NCI-H2227 treated with DMSO at 0.1 percent for 48 hours (cell line): Measurements from ENCODE around the gene CAV3.
"Not testable (repeated sequence)": the region's sequence is repeated elsewhere in the genome, so short reads cannot be mapped to it uniquely, and the experiment has no call there.

ENCODE experiments used
- DNase-seq: peaks from one replicate; lab custom pipeline; 2025; lab: John Stamatoyannopoulos, UW

CAV3 gene

GRCh38 chr3:8733332-8734094 is at the start of gene CAV3:
Gene CAV3 (plus strand): TSS chr3:8733802. CDS start chr3:8733877, 75 bp downstream.
- DNase-seq, result no peak

DNA sequence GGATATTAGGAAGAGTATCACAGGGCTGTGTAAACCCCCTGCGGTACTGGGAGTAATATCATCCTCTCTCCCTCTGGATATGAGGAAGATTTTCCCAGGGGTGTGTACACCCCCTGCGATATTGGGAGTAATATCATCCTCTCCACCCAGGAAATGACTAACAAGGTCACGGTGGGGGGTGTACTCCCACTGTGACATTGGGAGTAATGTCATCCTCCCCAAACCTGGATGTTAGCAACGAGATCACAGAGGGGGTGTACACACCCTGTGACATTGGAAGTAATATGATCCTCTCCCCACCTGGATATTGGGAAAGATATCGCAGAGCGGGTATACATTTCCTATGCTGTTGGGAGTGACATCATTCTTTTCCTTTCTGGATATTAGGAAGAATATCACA is 48.6 kb upstream of the CAV3 start:
- not testable (repeated sequence) for DNase-seq

DNA sequence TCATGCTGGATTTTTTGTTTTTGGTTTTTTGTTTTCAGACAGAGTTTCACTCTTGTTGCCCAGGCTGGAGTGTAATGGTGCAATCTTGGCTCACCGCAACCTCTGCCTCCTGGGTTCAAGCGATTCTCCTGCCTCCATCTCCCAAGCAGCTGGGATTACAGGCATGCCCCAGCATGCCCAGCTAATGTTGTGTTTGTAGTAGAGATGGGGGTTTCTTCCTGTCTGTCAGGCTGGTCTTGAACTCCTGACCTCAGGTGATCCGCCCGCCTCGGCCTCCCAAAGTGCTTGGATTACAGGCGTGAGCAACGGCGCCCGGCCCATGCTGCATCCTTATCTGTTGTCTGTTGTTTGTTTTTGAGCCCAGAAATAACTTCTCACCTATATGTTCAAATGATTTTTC is 42.3 kb upstream of the CAV3 start:
- not testable (repeated sequence) for DNase-seq

GRCh38 chr3:8702560-8702959 is 31.0 kb upstream of the CAV3 start:
- no peak for DNase-seq

- no peak for DNase-seq
Measured at GRCh38 chr3:8705575-8705974, 28.0 kb upstream of the CAV3 start.

DNA sequence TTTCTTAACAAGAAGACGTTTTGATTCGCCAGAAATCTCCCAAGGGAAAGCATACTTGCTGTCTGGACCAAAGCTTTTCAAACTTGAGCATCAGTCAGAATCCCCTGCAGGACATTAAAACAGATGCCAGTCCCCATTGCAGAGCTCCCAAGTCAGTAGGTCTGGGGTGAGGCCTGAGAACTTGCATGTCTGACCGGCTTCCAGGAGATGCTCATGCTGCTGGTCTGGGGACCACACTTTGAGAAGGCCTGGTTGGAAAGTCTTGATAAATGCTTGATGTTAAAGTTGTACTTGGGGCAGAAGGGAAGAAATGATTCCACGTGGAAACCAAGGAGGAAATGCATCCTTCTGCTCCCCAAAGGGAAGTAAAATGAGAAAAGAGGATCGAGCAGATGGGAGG is 24.3 kb upstream of the CAV3 start:
- DNase-seq, result no peak

DNA sequence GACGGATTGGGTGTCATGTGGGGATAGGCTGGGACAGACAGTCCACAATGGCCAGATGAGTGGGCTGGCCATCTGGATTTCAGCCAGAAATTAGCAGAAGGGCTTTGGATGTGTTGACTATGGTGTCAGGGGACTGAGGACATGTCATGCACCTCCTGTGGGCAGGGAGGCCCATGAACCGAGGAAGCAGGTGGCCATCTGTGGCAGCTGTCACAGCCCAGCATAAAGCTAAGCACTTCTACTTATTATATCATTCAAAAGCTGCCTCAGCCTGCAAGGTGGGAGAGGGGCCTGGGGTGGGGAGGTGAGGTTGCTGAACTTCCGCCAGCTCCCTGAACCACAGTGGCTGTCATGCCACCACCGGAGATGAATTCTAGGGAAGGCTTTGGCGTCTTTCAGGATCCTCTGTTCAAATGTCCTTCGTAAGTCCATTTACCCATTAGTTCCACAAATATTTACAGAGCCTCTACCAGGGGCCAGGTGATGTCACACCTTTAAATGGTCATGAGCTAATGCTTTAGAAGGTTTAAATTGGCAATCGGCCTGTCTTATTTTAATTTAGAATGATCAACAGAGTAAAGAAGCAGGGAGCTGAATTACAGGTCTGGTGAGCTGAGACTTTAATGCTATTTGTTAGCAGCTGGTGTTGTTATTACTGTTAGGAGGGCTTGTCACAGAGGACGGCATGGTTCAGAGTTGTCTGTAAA is 23.6 kb upstream of the CAV3 start:
- DNase-seq, result no peak

GRCh38 chr3:8712045-8712907 is 21.3 kb upstream of the CAV3 start:
- DNase-seq, result no peak

DNA sequence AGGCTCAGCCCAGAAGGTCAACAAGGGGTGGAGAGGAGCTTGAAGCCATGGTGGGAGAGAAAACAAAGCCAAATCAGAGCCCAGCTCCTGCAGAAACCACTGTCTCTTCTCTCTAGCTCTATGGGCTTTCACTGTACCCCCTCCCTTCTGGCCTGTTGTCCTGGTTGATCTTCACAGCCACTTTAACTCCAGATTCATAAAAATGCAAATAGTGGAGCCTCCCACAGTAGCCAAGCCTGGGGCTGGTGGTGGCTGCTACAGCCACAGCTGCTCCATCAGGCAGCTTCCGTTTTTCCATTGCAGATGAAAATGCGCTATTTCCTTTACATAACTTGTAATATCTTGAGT is 20.7 kb upstream of the CAV3 start:
- no peak for DNase-seq

DNA sequence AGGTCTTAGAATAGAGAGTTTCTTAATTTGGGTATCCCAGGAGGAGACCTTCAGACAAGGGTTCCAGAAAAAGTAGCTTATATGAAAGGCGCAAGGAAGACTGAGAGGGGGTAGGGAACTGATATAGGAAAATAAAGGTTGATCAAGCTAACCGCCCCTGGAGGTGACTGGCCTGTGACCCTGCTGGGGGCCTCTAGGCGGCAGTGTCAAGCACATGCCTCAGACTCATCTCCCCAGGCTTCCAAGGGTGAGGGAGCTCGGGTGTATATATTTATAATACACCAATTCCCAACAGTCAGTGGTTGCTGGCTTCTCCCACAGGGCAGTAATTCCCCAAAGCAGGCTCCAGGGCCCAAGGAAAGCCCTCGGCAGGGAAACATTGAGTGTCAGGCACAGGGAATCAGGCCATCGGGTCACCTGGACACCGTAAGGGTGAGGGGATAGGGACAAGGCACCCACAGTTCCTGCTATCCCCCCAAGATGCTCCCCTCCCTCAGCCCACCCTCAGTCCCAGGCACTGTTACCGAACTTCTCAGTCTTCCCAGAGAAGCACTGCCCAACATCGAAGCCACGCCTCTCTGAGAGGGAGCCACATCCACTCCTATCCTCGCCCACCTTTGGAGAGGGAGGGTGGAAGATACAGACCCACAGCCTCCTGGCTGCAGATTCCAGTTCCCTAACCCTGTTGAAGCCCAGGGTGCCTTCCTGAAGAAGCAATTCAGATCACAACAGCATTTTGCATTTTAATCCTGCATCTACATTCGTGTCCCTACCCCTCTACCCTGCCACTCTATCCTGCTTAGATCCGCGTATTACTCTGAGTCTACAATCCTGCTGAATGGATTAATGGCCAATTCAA is 19.5 kb upstream of the CAV3 start:
- no peak for DNase-seq

DNA sequence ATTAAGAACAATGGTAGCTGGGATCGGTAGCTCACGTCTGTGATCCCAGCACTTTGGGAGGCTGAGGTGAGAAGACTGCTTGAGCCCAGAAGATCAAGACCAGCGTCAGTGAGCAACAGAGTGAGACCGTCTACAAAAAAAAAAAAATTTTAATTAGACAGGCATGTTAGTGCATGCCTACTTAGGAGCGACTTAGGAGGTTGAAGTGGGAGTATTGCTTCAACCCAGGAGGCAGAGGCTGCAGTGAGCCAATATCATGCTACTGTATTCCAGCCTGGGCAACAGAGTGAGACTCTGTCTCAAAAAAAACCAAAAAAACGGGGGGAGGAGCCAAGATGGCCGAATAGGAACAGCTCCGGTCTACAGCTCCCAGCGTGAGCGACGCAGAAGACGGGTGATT is 17.8 kb upstream of the CAV3 start:
- DNase-seq, result not testable (repeated sequence)

GRCh38 chr3:8722808-8723207 is 10.8 kb upstream of the CAV3 start:
- no peak for DNase-seq

DNA sequence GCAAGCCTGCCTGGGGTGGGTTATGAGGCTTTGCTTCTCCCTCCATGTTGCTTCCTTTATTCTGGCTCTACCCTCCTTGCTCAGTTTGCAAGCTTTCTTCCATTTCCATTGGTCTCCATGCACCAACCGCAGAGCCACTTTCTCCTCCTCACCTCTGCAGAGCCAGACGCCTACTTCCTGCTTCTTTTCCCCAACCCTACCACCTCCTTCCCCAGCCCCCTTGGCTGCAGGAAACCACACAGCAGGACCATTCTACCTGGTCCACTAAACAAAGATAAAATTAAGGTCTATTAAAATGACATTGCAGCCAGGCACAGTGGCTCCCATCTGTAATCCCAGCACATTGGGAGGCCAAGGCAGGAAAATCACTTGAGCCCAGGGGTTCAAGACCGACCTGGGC is 10.0 kb upstream of the CAV3 start:
- DNase-seq, result no peak

DNA sequence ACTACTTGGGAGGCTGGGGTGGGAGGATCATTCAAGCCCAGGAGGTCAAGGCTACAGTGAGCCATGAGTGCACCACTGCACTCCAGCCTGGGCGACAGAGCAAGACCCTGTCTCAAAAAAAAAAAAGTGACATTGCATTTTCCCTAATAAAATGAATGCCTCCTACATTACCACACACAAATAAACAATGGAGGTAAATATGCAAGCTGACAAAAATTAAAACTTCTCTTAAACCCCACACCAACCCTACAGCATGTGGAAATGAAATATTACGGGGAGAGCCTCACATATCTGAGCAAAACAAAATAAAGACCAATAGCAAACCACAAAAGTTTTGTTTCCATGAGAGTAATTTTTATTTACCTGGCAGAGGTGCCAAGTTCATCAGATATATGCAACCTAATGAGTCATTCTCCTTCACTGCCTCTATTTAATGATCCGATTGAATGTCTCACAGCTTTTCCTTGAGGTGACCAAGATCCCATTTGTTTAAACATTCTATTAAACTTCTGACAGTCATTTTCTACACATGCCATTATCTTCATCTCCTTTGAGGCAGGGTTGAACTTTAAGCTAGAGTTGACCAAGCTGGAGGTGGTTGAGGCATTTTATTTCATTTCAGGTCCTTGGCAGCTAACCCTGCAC is 9.4 kb upstream of the CAV3 start:
- no peak for DNase-seq

DNA sequence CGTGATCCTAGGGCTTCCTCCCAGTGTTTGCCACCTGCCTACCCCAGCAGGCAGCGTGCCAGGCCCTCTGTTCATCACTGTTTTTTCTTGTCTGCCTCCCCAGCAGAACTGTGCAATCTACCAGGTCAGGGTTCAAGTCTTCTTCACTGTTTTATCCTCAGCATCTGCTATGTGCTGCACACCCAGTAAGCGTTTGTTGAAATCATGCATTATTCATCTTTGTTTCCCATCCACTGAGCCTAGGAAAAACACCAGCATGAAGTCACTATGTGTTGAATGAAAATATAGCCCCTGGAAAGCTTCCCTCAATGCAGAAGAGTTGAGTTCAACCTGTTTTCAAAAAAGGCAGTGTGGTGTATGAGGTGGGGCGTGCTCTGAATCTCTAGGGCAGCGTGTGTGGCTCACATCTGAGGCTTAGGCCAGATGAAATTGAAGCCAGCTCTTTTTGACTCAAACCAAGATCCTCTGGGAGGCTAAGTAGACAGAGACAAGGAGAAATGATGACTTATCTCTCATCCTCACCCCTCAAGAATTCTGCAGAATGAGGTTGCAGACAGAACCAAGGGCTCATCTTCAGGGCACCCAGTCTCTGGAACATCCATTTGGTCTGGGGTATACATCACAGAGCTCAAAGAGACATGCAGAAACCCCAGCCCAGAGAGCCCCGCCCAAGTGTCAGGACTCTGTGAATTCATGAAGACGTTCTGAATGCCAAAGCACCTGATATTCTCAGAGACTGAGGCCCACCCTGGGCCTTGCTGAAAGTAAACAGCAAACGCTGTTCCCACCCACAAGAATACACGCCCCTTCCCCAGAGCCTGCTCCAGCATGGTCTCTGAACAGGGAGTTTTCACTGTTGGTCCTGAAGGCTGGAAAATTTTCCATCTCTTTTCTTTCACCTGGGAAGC is 5.7 kb upstream of the CAV3 start:
- no peak for DNase-seq

- no peak for DNase-seq
Measured at GRCh38 chr3:8729479-8729878, 4.1 kb upstream of the CAV3 start.

DNA sequence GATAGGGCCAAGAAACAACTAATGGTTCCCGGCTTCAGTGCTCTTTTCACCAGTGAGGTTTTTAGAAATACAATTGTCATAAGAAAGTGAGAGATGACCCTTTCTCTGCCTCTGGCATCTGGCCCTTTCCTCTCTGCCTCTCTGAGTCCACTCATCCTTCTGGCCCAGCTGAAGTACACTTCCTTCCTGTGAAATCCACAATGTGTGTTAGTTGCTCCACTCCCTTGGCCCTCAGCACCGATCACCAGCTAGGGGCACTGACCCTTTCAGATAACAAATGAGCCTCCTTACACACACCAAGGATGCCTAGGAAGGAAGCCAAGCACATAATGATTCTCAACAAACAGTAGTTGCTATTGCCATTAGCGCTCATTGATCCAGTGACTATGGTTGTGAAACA is 2.9 kb upstream of the CAV3 start:
- DNase-seq, result no peak

DNA sequence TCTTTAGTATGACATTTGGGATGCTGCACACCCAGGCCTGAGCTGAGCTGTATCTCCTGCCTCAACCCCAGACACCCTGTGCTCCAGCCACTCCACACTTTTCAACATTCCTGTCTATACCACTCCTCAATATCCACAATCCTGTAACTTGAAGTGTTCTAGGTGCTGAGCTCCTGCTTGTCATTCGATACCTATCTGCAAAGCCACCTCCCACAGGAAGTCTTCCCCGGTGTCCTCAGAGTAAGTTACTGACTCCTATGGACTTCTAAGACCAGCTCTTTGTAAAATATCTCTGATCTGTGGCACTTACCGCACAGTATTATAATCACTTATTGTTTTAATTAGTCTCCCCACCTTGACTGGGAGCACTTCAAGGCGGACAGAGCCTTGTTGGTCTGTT is 1.2 kb upstream of the CAV3 start:
- no peak for DNase-seq

- DNase-seq, result no peak
Measured at GRCh38 chr3:8734137-8734878, 706 bp downstream of the CAV3 start.

GRCh38 chr3:8734908-8735307 is 1.3 kb downstream of the CAV3 start:
- DNase-seq, result no peak
